ENCODE measurements around the gene LIPI. TPM values are rescaled to one million over a fixed set of nuclear protein-coding genes. Genes with fewer than 3 reads are reported as not detected.

The LIPI gene
- total RNA-seq, 1 donor from 2014 or later: not detected

DNA sequence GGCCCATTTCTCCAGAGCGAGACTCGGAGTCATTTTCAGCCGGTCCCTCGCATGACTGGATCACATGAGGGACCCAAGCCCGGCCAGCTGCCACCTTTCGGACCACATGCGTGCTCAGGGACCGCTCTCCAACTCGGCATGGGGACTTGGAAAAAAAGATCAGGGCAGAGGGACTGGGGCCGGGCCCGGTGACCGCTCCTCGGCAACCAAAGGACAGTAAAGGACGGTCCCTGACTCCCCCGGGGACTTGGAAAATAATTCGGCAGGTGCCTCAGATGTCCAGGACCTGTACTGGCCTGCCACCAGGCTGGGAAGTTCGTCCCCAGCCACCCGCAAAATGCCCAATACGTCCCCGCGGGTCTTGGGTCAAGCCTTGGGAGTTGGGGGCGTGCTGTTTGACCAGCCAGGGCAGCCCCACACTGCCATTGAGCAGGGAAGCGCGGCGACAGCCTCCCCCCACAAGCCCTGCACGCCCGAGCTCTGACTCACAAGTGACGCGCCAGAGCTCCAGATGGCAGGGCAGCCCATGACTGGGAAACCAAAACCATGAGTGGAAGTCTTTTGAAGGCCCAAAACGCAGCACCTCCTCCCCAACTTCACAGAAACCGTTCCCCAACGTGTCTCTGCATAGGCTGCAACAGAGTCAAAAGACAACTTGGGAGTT, 134.5 kb downstream of the LIPI start:
- no peaks in the 10 kb centered on the region for H3K27me3 ChIP-seq
- no peak for DNase-seq (ENCODE audit: low spot score in 2 of 2)
- no peak overlapping the region for H3K4me3 ChIP-seq
- intact Hi-C loops (cut with DNase I): no loop called here
- H3K36me3 ChIP-seq: no peaks in the 10 kb centered on the region
- H3K9me3 ChIP-seq: peaks cover 0 to 12% of the 10 kb centered on the region in 2 donors
- TF ChIP-seq, protein P1, sequence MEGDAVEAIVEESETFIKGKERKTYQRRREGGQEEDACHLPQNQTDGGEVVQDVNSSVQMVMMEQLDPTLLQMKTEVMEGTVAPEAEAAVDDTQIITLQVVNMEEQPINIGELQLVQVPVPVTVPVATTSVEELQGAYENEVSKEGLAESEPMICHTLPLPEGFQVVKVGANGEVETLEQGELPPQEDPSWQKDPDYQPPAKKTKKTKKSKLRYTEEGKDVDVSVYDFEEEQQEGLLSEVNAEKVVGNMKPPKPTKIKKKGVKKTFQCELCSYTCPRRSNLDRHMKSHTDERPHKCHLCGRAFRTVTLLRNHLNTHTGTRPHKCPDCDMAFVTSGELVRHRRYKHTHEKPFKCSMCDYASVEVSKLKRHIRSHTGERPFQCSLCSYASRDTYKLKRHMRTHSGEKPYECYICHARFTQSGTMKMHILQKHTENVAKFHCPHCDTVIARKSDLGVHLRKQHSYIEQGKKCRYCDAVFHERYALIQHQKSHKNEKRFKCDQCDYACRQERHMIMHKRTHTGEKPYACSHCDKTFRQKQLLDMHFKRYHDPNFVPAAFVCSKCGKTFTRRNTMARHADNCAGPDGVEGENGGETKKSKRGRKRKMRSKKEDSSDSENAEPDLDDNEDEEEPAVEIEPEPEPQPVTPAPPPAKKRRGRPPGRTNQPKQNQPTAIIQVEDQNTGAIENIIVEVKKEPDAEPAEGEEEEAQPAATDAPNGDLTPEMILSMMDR (IDR thresholded peaks at IDR 0.05): no peak
- no peaks in the 10 kb centered on the region for H3K4me1 ChIP-seq
- no peak overlapping the region for H3K27ac ChIP-seq

DNA sequence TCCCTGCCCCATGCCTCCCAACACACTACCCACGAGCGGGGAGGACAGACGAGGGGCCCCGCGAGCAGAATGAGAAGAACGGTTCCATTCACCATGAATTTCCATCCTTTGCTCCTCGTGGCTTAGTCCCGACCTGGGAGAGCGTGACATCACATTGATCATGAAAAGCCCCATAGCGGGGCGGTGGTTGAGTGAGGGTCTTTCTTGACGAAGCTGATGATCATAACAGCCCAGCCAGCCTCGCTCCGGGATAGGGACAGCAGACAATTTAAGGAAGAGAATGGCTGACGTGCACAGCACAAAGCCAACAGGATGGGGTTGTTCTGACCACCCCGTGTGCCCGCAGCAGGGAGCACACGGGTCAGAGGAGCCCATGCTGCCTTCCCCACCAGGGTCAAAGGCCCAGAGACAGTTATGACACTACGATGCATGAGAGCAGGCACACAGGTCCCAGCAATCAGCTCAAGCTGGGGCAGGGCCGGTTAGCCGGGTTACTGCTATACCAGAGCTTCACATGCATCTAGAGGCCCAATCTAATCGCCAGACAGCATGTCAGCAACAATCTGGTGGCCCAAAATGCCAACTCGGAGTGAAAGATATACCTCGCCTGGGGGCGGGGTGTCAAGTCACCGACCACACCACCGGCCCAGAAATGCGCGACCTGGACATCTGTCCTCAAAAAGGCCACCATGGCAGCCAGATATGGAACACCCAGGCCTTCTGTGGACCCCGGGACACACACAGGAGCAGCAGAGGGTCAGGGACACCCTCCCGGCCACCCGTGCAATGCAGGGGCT, 135.2 kb downstream of the LIPI start:
- TF ChIP-seq, protein P1 (IDR thresholded peaks at IDR 0.05): no peak
- intact Hi-C loops (cut with DNase I): no loop called here
- no peaks in the 10 kb centered on the region for H3K36me3 ChIP-seq
- no peak overlapping the region for H3K4me3 ChIP-seq
- no peak for DNase-seq (ENCODE audit: low spot score in 2 of 2)
- H3K27me3 ChIP-seq: no peaks in the 10 kb centered on the region
- H3K9me3 ChIP-seq: peaks cover 0 to 10% of the 10 kb centered on the region in 2 donors
- H3K27ac ChIP-seq: no peak overlapping the region
- no peaks in the 10 kb centered on the region for H3K4me1 ChIP-seq

- Histone ChIP-seq H3K36me3 (no peaks in the 10 kb centered on the region), H3K27ac (no peak overlapping the region), H3K27me3 (no peaks in the 10 kb centered on the region), H3K4me1 (no peaks in the 10 kb centered on the region), H3K4me3 (no peak overlapping the region), H3K9me3 (peaks cover 0 to 6% of the 10 kb centered on the region in 2 donors)
- DNase-seq (ENCODE audit: low spot score in 2 of 2): no peak
- TF ChIP-seq, protein P1 (IDR thresholded peaks at IDR 0.05): no peak
- intact Hi-C loops (cut with DNase I): no loop called here
Observed at GRCh38 chr21:14074177-14074576, 136.6 kb downstream of the LIPI start.

DNA sequence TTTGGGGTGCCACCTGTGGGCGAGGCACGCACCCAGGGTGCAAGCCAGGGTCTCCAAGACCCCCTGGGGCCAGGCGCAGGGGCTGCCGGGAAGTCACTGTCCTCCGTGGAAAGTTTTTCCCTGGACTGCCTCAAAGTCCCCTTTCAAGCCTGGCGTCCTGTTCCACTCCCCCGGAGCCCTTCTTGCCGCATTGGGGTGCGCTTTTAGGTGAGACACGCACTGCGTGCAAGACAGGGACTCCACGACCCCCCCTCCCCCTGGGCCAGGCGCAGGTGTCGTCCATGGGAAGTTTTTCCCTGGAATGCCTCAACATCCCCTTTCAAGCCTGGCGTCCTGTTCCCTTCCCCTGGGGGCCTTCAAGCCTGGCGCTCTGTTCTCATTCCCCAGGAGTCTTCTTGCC, 137.1 kb downstream of the LIPI start:
- intact Hi-C loops (cut with DNase I): no loop called here
- DNase-seq (ENCODE audit: low spot score in 2 of 2): no peak

DNA sequence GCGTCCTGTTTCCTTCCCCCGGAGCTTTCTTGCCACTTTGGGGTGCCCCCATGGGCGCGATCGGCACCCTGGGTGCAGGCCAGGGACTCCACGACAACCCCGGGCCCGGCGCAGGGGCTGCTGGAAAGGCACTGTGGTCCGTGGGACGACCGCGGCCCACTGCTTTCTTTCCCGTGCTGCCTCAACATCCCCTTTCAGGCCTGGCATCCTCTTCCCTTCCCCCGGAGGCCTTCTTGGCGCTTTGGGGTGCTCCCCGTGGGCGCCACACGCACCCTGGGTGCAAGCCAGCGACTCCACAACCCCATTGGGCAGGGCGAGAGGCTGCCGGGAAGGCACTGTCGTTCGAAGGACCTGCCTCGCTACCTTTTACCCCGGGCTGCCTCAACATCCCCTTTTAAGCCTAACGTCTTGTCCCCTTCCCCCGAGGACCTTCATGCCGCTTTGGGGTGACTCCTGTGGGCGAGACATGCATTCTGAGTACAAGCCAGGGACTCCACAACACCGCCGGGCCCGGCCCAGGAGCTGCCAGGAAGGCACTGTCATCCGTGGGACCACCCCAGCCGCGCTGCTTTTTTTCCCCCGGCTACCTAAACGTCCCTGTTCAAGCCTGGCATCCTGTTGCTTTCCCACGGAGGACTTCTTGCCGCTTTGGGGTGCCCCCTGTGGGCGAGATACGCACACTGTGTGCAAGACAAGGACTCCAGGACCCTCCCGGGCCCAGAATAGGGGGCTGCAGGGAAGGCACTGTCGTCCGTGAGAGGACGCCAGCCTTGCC, 137.8 kb downstream of the LIPI start:
- DNase-seq (ENCODE audit: low spot score in 2 of 2): no peak
- H3K36me3 ChIP-seq: no peaks in the 10 kb centered on the region
- intact Hi-C loops (cut with DNase I): no loop called here
- no peaks in the 10 kb centered on the region for H3K27me3 ChIP-seq
- H3K4me3 ChIP-seq: no peak overlapping the region
- no peak overlapping the region for H3K27ac ChIP-seq
- TF ChIP-seq, protein P1 (IDR thresholded peaks at IDR 0.05): no peak
- H3K9me3 ChIP-seq: no peaks in the 10 kb centered on the region
- H3K4me1 ChIP-seq: no peaks in the 10 kb centered on the region

More for the DNA sequence above, 137.1 kb downstream of the LIPI start:
- no peak overlapping the region for H3K4me3 ChIP-seq
- no peaks in the 10 kb centered on the region for H3K36me3 ChIP-seq
- peaks cover 0 to under 1% of the 10 kb centered on the region in 2 donors for H3K9me3 ChIP-seq
- TF ChIP-seq, protein P1 (IDR thresholded peaks at IDR 0.05): no peak
- H3K4me1 ChIP-seq: no peaks in the 10 kb centered on the region
- no peak overlapping the region for H3K27ac ChIP-seq
- no peaks in the 10 kb centered on the region for H3K27me3 ChIP-seq
